KMS-11 (cell line): ENCODE data around the gene SLC27A1.

ENCODE experiments used
- H2AFZ ChIP-seq: fragments of 200-600 bp; sonication (generic); 2 replicates; pipeline ENCODE4 v1.6.1; 2016; ENCODE audit warnings: antibody characterized with exemption, mixed run types, low read depth
- H3K27ac ChIP-seq: fragments of 200-600 bp; sonication (generic); 2 replicates; pipeline ENCODE4 v1.6.1; 2016; ENCODE audit warnings: mild to moderate bottlenecking, mixed run types
- H3K27me3 ChIP-seq: fragments of 200-600 bp; sonication (generic); 2 replicates; pipeline ENCODE4 v1.6.1; 2017; ENCODE audit warnings: mild to moderate bottlenecking, low read depth, mixed run types, moderate library complexity; ENCODE audit not compliant: insufficient read depth
- H3K36me3 ChIP-seq: fragments of 200-600 bp; sonication (generic); 2 replicates; pipeline ENCODE4 v1.6.1; 2017; ENCODE audit warnings: mild to moderate bottlenecking, mixed run types; ENCODE audit not compliant: insufficient read depth
- H3K4me1 ChIP-seq: fragments of 200-600 bp; sonication (generic); 2 replicates; pipeline ENCODE4 v1.6.1; 2016; ENCODE audit warnings: mild to moderate bottlenecking, low read depth, mixed run types; ENCODE audit not compliant: poor library complexity, severe bottlenecking
- H3K4me2 ChIP-seq: fragments of 200-600 bp; sonication (generic); 2 replicates; pipeline ENCODE4 v1.7.0; 2016; ENCODE audit warnings: mild to moderate bottlenecking, mixed run types
- H3K4me3 ChIP-seq: fragments of 200-600 bp; sonication (generic); IDR thresholded peaks from 2 replicates; pipeline ENCODE4 v1.6.1; 2017; ENCODE audit warnings: low read depth, low read length, mixed read lengths; ENCODE audit not compliant: insufficient read depth
- H3K79me2 ChIP-seq: fragments of 200-600 bp; sonication (generic); 2 replicates; pipeline ENCODE4 v1.6.1; 2016; ENCODE audit warnings: low read depth, mixed run types; ENCODE audit not compliant: insufficient read depth
- H3K9ac ChIP-seq: fragments of 200-600 bp; sonication (generic); 2 replicates; pipeline ENCODE4 v1.6.1; 2016; ENCODE audit warnings: mild to moderate bottlenecking, mixed run types
- H4K20me1 ChIP-seq: fragments of 200-600 bp; sonication (generic); 2 replicates; pipeline ENCODE4 v1.6.1; 2016; ENCODE audit warnings: mild to moderate bottlenecking, mixed run types; ENCODE audit not compliant: insufficient read depth
- TF ChIP-seq, protein P1 (sequence below): fragments of 200-600 bp; sonication (generic); conservative IDR thresholded peaks from 2 replicates; pipeline ENCODE4 v1.6.1; 2017; ENCODE audit warnings: low read depth, mild to moderate bottlenecking, antibody characterized with exemption, low read length, moderate library complexity, mixed read lengths

The SLC27A1 gene

DNA sequence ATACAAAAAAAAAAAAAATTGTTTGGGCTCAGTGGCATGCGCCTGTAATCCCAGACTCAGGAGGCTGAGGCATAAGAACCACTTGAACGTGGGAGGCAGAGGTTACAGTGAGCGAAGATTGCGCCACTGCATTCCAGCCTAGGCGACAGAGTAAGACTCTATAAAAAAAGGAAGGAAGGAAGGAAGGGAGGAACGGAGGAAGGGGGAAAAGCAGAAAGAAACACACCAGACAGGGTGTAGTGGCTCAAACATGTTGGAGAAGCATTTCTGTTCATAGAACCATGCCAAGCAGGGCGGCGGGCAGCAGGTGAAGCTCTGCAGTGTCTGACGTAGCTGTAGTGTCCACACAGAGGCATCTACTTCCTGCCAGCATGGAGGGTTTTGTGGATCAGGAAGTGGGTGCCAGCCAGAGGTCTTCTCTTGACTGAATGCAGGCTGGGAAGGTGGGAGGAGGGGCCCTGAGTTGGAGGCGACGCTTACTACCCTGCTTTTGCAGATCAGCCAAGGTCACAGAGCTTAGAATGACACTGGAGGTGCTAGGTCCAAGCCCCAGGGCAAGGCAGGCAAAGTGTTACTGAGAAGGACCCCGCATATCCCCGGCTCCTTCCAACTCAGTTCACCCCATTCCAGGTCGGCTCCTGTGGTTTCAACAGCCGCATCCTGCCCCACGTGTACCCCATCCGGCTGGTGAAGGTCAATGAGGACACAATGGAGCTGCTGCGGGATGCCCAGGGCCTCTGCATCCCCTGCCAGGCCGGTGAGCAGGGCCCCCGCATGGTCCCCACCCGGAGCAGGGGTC lies 29.5 kb downstream of the SLC27A1 start:
- Histone ChIP-seq H3K4me3 (no peak overlapping the region), H3K27me3 (no peaks in the 10 kb centered on the region), H3K4me1 (no peaks in the 10 kb centered on the region), H3K9ac (no peak overlapping the region), H3K79me2 (no peaks in the 10 kb centered on the region), H4K20me1 (no peaks in the 10 kb centered on the region), H2AFZ (no peak overlapping the region), H3K27ac (no peak overlapping the region), H3K36me3 (no peaks in the 10 kb centered on the region), H3K4me2 (no peak overlapping the region)
- TF ChIP-seq, protein P1, sequence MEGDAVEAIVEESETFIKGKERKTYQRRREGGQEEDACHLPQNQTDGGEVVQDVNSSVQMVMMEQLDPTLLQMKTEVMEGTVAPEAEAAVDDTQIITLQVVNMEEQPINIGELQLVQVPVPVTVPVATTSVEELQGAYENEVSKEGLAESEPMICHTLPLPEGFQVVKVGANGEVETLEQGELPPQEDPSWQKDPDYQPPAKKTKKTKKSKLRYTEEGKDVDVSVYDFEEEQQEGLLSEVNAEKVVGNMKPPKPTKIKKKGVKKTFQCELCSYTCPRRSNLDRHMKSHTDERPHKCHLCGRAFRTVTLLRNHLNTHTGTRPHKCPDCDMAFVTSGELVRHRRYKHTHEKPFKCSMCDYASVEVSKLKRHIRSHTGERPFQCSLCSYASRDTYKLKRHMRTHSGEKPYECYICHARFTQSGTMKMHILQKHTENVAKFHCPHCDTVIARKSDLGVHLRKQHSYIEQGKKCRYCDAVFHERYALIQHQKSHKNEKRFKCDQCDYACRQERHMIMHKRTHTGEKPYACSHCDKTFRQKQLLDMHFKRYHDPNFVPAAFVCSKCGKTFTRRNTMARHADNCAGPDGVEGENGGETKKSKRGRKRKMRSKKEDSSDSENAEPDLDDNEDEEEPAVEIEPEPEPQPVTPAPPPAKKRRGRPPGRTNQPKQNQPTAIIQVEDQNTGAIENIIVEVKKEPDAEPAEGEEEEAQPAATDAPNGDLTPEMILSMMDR = no peak

DNA sequence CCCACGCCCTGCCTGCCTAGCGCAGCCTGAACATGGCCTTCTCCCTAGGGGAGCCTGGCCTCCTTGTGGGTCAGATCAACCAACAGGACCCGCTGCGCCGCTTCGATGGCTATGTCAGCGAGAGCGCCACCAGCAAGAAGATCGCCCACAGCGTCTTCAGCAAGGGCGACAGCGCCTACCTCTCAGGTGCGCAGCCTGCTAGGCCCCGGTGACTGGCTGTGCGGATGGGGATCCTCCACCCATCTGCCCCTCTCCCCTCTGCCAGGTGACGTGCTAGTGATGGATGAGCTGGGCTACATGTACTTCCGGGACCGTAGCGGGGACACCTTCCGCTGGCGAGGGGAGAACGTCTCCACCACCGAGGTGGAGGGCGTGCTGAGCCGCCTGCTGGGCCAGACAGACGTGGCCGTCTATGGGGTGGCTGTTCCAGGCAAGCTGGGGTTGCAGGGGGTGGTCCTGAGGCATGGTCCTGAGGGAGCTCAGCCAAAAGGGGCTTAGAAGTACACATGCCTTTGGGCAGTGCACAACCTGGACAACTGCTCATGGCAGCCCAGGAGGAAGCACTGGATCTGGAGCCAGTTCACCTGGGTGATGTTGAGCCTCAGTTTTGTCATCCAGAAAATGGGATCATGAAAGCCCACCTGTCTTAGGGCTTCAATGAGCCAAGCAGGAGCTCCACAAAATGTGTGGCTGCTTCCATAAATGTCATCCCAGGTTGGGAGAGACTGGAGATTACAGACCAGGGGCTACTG lies 30.3 kb downstream of the SLC27A1 start:
- Histone ChIP-seq H3K4me1 (no peaks in the 10 kb centered on the region), H3K4me3 (no peak overlapping the region), H4K20me1 (no peaks in the 10 kb centered on the region), H3K36me3 (no peaks in the 10 kb centered on the region), H3K27ac (no peak overlapping the region), H2AFZ (no peak overlapping the region), H3K79me2 (no peaks in the 10 kb centered on the region), H3K4me2 (no peak overlapping the region), H3K9ac (no peak overlapping the region), H3K27me3 (no peaks in the 10 kb centered on the region)
- TF ChIP-seq, protein P1 = no peak

DNA sequence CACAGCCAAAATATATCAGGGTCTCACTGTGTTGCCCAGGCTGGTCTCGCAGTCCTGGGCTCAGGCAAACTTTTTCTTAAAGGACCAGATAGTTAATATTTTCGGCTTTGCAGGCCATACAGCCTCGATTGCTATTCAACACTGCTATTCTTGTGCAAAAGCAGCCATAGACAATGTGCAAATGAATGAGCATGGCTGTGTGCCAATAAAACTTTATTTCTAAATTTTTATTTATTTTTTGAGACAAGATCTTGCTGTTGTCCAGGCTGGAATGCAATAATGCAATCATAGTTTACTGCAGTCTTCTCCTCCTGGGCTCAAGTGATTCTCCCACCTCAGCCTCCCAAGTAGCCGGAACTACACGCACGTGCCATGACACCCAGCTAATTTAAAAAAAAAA lies 32.9 kb downstream of the SLC27A1 start:
- H3K27ac ChIP-seq = no peak overlapping the region

DNA sequence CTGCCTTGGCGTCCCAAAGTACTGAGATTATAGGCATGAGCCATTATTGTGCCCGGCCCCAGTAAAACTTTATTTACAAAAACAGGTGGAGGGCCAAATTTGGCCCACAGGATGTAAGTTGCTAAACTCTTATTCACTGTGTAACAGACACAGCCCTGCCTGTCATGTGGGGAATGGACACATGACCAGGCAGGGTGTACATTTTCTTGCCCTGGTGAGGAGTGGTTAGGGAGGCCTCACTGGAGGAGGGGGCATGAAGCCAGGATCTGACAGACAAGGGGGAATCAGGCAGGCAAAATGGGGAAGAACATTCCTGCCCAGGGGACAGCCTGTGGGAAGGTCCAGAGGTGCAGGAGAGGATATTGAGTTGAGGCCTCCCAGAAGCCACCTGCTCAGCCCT lies 33.7 kb downstream of the SLC27A1 start:
- H3K4me2 ChIP-seq = no peak overlapping the region
- H3K4me1 ChIP-seq = peaks cover 5% of the 10 kb centered on the region
- no peak overlapping the region for H3K4me3 ChIP-seq
- no peak overlapping the region for H2AFZ ChIP-seq
- TF ChIP-seq, protein P1 = no peak
- H3K27me3 ChIP-seq = no peaks in the 10 kb centered on the region
- no peak overlapping the region for H3K9ac ChIP-seq
- no peaks in the 10 kb centered on the region for H3K36me3 ChIP-seq
- no peaks in the 10 kb centered on the region for H4K20me1 ChIP-seq
- no peak overlapping the region for H3K27ac ChIP-seq
- H3K79me2 ChIP-seq = no peaks in the 10 kb centered on the region; the same call in 1 of the 2 replicates

More for the DNA sequence above, 32.9 kb downstream of the SLC27A1 start:
- no peak overlapping the region for H2AFZ ChIP-seq
- H3K79me2 ChIP-seq = no peaks in the 10 kb centered on the region
- no peaks in the 10 kb centered on the region for H4K20me1 ChIP-seq
- H3K4me2 ChIP-seq = no peak overlapping the region
- no peaks in the 10 kb centered on the region for H3K36me3 ChIP-seq
- H3K9ac ChIP-seq = no peak overlapping the region
- H3K4me3 ChIP-seq = no peak overlapping the region
- TF ChIP-seq, protein P1 = no peak
- H3K27me3 ChIP-seq = no peaks in the 10 kb centered on the region
- H3K4me1 ChIP-seq = peaks cover 5% of the 10 kb centered on the region
